Measurements from ENCODE around the gene SBF1.
"Not testable (repeated sequence)": the region's sequence is repeated elsewhere in the genome, so short reads cannot be mapped to it uniquely, and the experiment has no call there.

SBF1 gene

DNA sequence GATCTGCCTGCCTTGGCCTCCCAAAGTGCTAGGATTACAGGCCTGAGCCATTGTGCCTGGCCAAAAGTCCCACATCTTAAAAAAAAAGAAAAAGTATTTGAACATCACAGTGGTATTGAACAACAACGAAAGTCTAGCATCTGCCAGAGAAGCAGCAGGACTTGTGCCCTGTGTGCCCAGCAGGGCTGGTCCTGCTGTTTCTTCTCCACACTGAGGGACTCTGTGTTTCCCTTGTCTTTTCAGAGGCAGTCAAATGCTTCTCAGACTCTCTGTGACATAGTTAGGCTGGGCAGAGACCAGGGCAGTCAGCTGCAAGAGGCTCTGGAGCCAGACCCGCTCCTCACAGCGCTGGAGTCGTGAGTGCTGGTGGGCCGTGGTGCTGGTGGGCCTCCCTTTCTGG lies 56.2 kb downstream of the SBF1 start:
- peaks cover 82% of the 10 kb centered on the region for H3K36me3 ChIP-seq (ENCODE audit: insufficient read depth, low read length)
- no peak overlapping the region for H3K9ac ChIP-seq (ENCODE audit: insufficient read length)
- TF ChIP-seq EZH2 (IDR thresholded peaks at IDR 0.05) (no peak), FOXP2 (optimal IDR thresholded peaks at IDR 0.05; ENCODE audit: control extremely low read depth, extremely low read length, insufficient read depth) (no peak), POLR2AphosphoS5 (IDR thresholded peaks at IDR 0.05; ENCODE audit: borderline replicate concordance, low read depth, low read length) (no peak)
- no peaks in the 10 kb centered on the region for H3K9me3 ChIP-seq (ENCODE audit: low read depth, low read length)
- DNase-seq (ENCODE audit: low read depth, low spot score) = no peak
- H3K27ac ChIP-seq = no peak overlapping the region
- no peak overlapping the region for H3K4me3 ChIP-seq

GRCh38 chr22:50417411-50418210 lies 57.2 kb downstream of the SBF1 start:
- Histone ChIP-seq H3K9ac (ENCODE audit: insufficient read length) (no peak overlapping the region), H3K36me3 (ENCODE audit: insufficient read depth, low read length) (peaks cover 77% of the 10 kb centered on the region), H3K27ac (no peak overlapping the region), H3K4me3 (no peak overlapping the region), H3K9me3 (ENCODE audit: low read depth, low read length) (no peaks in the 10 kb centered on the region)
- DNase-seq (ENCODE audit: low read depth, low spot score) = no peak
- TF ChIP-seq FOXP2 (optimal IDR thresholded peaks at IDR 0.05; ENCODE audit: control extremely low read depth, extremely low read length, insufficient read depth) (no peak), EZH2 (IDR thresholded peaks at IDR 0.05) (no peak), POLR2AphosphoS5 (IDR thresholded peaks at IDR 0.05; ENCODE audit: borderline replicate concordance, low read depth, low read length) (no peak)

GRCh38 chr22:50416996-50417395 lies 57.8 kb downstream of the SBF1 start:
- H3K9ac ChIP-seq (ENCODE audit: insufficient read length) = no peak overlapping the region
- H3K36me3 ChIP-seq (ENCODE audit: insufficient read depth, low read length) = peaks cover 71% of the 10 kb centered on the region
- no peaks in the 10 kb centered on the region for H3K9me3 ChIP-seq (ENCODE audit: low read depth, low read length)
- no peak overlapping the region for H3K4me3 ChIP-seq
- no peak overlapping the region for H3K27ac ChIP-seq
- no peak for DNase-seq (ENCODE audit: low read depth, low spot score)
- no peak for TF ChIP-seq EZH2 (IDR thresholded peaks at IDR 0.05)
- TF ChIP-seq POLR2AphosphoS5 (IDR thresholded peaks at IDR 0.05; ENCODE audit: borderline replicate concordance, low read depth, low read length) = no peak
- TF ChIP-seq FOXP2 (optimal IDR thresholded peaks at IDR 0.05; ENCODE audit: control extremely low read depth, extremely low read length, insufficient read depth) = no peak

DNA sequence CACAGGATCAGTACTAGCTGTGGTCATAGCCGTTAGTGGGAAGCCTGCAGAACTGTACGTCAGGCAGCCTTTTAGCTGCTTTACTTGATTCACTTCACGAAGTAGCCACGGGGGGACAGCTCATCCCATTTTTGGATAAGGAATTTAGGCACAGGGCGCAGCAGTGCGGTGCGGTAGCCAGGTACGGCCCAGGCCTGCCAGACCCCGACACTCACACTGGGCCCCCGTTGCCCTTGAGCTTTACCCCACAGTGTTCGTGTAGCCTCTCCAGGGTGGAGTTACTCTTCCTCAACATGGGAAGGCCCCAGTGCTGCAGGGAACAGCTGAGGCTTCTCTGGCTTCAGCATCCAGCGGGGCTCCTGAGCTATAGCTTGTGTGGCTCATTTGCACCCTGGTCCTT lies 59.4 kb downstream of the SBF1 start:
- H3K9ac ChIP-seq (ENCODE audit: insufficient read length) = no peak overlapping the region
- no peak for DNase-seq (ENCODE audit: low read depth, low spot score)
- peaks cover 61% of the 10 kb centered on the region for H3K36me3 ChIP-seq (ENCODE audit: insufficient read depth, low read length)
- no peaks in the 10 kb centered on the region for H3K9me3 ChIP-seq (ENCODE audit: low read depth, low read length)
- no peak overlapping the region for H3K27ac ChIP-seq
- H3K4me3 ChIP-seq = no peak overlapping the region
- no peak for TF ChIP-seq FOXP2 (optimal IDR thresholded peaks at IDR 0.05; ENCODE audit: control extremely low read depth, extremely low read length, insufficient read depth)
- TF ChIP-seq POLR2AphosphoS5 (IDR thresholded peaks at IDR 0.05; ENCODE audit: borderline replicate concordance, low read depth, low read length) = no peak
- no peak for TF ChIP-seq EZH2 (IDR thresholded peaks at IDR 0.05)

DNA sequence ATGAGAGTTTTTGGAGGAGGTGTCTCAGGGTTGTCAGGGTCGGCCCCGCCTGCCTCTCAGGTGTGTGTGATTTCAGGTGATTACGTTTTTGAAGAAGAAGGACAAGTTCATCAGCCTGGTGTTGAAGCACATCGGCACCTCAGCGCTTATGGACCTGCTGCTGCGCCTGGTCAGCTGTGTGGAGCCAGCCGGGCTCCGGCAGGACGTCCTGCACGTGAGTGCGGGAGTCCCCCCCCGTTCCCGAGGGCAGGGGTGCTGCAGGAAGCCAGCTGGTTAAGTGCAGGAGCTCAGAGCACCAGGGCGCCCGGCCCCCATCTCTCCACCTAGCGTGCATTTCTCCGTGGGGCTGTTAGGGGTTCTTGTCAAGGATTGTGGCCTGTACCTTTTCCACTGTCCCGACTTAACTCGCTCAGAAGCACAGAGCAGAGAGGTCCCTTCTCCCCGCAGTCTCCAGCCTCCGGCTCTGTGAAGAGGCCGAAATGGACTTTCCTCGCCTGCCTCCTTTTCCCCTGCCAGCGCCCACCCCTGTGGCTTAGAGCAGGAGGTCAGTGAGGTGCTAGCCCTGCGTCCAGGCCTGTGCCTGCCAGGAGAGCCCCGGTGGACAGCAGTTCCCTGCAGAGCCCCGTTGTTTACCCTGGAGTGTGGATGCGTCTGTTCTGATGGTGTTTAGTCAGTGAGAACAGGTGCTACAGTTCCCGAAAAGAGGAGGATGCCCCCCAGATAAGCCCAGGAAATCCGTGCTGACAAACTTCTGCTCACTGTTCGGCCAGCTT lies 60.2 kb downstream of the SBF1 start:
- Histone ChIP-seq H3K4me3 (no peak overlapping the region), H3K9me3 (ENCODE audit: low read depth, low read length) (no peaks in the 10 kb centered on the region), H3K27ac (no peak overlapping the region), H3K36me3 (ENCODE audit: insufficient read depth, low read length) (peaks cover 53% of the 10 kb centered on the region), H3K9ac (ENCODE audit: insufficient read length) (no peak overlapping the region)
- DNase-seq (ENCODE audit: low read depth, low spot score) = no peak
- TF ChIP-seq FOXP2 (optimal IDR thresholded peaks at IDR 0.05; ENCODE audit: control extremely low read depth, extremely low read length, insufficient read depth) = no peak
- TF ChIP-seq POLR2AphosphoS5 (IDR thresholded peaks at IDR 0.05; ENCODE audit: borderline replicate concordance, low read depth, low read length) = no peak
- TF ChIP-seq EZH2 (IDR thresholded peaks at IDR 0.05) = no peak

GRCh38 chr22:50408954-50409353 lies 65.9 kb downstream of the SBF1 start:
- not testable (repeated sequence) for DNase-seq (ENCODE audit: low read depth, low spot score); H3K9ac ChIP-seq (ENCODE audit: insufficient read length); H3K4me3 ChIP-seq; H3K27ac ChIP-seq; H3K9me3 ChIP-seq (ENCODE audit: low read depth, low read length)
- peaks cover 16% of the 10 kb centered on the region; the same call in 1 of the 2 replicates for H3K36me3 ChIP-seq (ENCODE audit: insufficient read depth, low read length)

GRCh38 chr22:50408311-50408710 lies 66.5 kb downstream of the SBF1 start:
- DNase-seq (ENCODE audit: low read depth, low spot score) = no peak
- no peak overlapping the region for H3K27ac ChIP-seq
- H3K9me3 ChIP-seq (ENCODE audit: low read depth, low read length) = no peaks in the 10 kb centered on the region
- H3K9ac ChIP-seq (ENCODE audit: insufficient read length) = no peak overlapping the region
- H3K4me3 ChIP-seq = no peak overlapping the region
- peaks cover 10% of the 10 kb centered on the region; the same call in 1 of the 2 replicates for H3K36me3 ChIP-seq (ENCODE audit: insufficient read depth, low read length)
- TF ChIP-seq EZH2 (IDR thresholded peaks at IDR 0.05) (no peak), POLR2AphosphoS5 (IDR thresholded peaks at IDR 0.05; ENCODE audit: borderline replicate concordance, low read depth, low read length) (no peak), FOXP2 (optimal IDR thresholded peaks at IDR 0.05; ENCODE audit: control extremely low read depth, extremely low read length, insufficient read depth) (no peak)

GRCh38 chr22:50406416-50407170 lies 68.2 kb downstream of the SBF1 start:
- no peak for DNase-seq (ENCODE audit: low read depth, low spot score)
- Histone ChIP-seq H3K9ac (ENCODE audit: insufficient read length) (no peak overlapping the region), H3K4me3 (no peak overlapping the region), H3K36me3 (ENCODE audit: insufficient read depth, low read length) (peaks cover 8% of the 10 kb centered on the region; the same call in 1 of the 2 replicates), H3K27ac (no peak overlapping the region), H3K9me3 (ENCODE audit: low read depth, low read length) (no peaks in the 10 kb centered on the region)
- no peak for TF ChIP-seq EZH2 (IDR thresholded peaks at IDR 0.05)
- no peak for TF ChIP-seq POLR2AphosphoS5 (IDR thresholded peaks at IDR 0.05; ENCODE audit: borderline replicate concordance, low read depth, low read length)

Measured in SK-N-MC (cell line).